Pancreas (tissue), 10 donors: ENCODE data around the gene BICRAL. TPM values are rescaled to one million over a fixed set of nuclear protein-coding genes. Genes with fewer than 3 reads are reported as not detected.

ENCODE experiments used
- ATAC-seq, 4 donors: fragments of 200-7000 bp; cut with Tn5 transposase; one replicate each; pipeline versions ENCODE4 v1.8.0 to v1.9.1; 2020; ENCODE audit warnings: mild to moderate bottlenecking in 4 of 4, moderate library complexity in 4 of 4
- DNase-seq, 6 donors: peaks; one replicate each; pipeline ENCODE4 v3.0.0-alpha.2; 2020
- FAIRE-seq: peaks from 2 replicates; lab custom pipeline; 2012; peaks lifted over from hg19 to GRCh38; lab: Jason Lieb, UNC
- H3K27ac ChIP-seq, 4 donors: fragments of 200-600 bp; sonication (generic); 1 replicate in 3 of 4; 2 replicates in 1 of 4; pipeline versions ENCODE4 v1.5.0 to v1.8.0; 2020
- H3K27me3 ChIP-seq, 4 donors: fragments of 200-600 bp; one replicate each; pipeline ENCODE4 v1.8.0; 2021
- H3K36me3 ChIP-seq, 3 donors: fragments of 200-600 bp; sonication (generic) in 1 of 3; one replicate each; pipeline versions ENCODE4 v1.5.0 to v1.8.0; 2020 to 2021
- H3K4me1 ChIP-seq, 3 donors: fragments of 200-600 bp; one replicate each; pipeline ENCODE4 v1.8.0; 2021
- H3K4me3 ChIP-seq, 4 donors: fragments of 200-600 bp; sonication (generic) in 2 of 4; one replicate each; pipeline versions ENCODE4 v1.5.0 to v1.8.0; 2020 to 2021
- H3K9me3 ChIP-seq, 4 donors: fragments of 200-600 bp; one replicate each; pipeline ENCODE4 v1.8.0; 2021
- WGBS, 2 donors: extraction: QIAGEN DNeasy Blood & Tissue Kit; methylation state at CpG; one replicate each; pipeline ENCODE4 v1.1.7; 2013; 5-methylcytosine and 5-hydroxymethylcytosine counted together
- intact Hi-C, 3 donors: fragments of 100-400 bp; cut with DNase I; formaldehyde crosslinking; loops; one replicate each; pipeline versions ENCODE4 v1.11.1 to v1.14.2; 2022
- polyA plus RNA-seq, 2 donors: library from polyadenylated mRNA; stranded (reverse); fragments of 200-250 nt; gene quantifications; one replicate each; pipeline ENCODE4 v1.2.3, GENCODE V29; 2013
- total RNA-seq, 6 donors: library from RNA; stranded (reverse); fragmentation: NEBNext Ultra II Directional in 4 of 6; extraction: Animal tissue kit (Norgen Biotek cat#: 25700) in 4 of 6; gene quantifications; one replicate each; pipeline versions ENCODE4 v1.2.1 to v1.2.4, GENCODE V29; 2021 to 2023
- TF ChIP-seq, protein P1 (sequence below), 4 donors: fragments of 200-600 bp; sonication (generic) in 3 of 4; IDR thresholded peaks; one replicate each; pipeline versions ENCODE4 v1.5.0 to v1.8.0; 2021; ENCODE audit warnings: antibody characterized with exemption in 4 of 4
- donor health status: healthy with polysubstance abuse.
- donor health status: DM: no; HTN: no; CAD: no; lungs with moderate emphysema.
- donor health status: DM: no; HTN: no; CAD: no.
- donor health status: control.
- donor health status: control.
- donor health status: Bipolar disorder and iron deficiency.
- donor health status: DM: yes; HTN: yes; CAD: no.
- donor health status: DM: no; HTN: no; CAD: no.
- donor health status: DM: no; HTN: no; CAD: no.
- donor health status: DM: yes; HTN: yes; CAD: no.

The BICRAL gene
- total and polyA plus RNA-seq, 8 donors = 2.9 to 10.5 (median 7.1) TPM

DNA sequence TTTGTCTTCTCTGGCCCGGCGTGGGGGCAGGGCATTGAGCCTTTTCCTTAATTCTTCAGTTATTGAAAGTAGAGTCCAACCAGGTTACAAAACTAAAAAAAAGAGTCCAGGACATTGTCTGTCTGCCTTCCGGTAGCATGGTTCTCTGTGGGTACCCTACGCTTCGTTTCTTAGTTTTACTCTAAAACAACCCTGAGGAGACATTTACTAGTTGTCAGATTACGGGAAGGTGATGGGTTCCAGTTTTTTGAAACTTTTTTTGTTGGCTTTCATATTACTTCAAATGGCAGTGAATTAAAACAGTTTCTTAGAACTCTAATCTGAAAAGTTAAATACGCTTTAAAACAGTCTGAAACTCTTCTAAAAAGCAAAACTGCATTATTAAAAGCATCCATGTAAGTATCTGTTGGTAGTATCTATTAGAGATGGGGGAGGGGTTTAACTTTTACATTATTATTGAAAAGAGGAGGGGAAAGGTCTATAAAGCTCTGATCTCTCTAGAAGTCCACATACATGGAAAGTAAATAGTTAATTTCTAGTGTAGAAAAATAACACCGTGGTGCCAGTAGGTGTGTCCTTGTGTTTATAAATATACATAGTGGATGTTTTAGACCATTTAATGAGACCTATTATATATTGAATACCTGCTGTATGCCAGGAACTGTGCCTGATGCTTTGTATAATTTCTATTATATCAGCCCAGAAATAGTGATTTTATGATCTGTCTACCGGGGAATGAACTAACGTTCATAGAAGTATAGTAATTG lies 2.2 kb downstream of the BICRAL start:
- intact Hi-C loops = no loop called here

DNA sequence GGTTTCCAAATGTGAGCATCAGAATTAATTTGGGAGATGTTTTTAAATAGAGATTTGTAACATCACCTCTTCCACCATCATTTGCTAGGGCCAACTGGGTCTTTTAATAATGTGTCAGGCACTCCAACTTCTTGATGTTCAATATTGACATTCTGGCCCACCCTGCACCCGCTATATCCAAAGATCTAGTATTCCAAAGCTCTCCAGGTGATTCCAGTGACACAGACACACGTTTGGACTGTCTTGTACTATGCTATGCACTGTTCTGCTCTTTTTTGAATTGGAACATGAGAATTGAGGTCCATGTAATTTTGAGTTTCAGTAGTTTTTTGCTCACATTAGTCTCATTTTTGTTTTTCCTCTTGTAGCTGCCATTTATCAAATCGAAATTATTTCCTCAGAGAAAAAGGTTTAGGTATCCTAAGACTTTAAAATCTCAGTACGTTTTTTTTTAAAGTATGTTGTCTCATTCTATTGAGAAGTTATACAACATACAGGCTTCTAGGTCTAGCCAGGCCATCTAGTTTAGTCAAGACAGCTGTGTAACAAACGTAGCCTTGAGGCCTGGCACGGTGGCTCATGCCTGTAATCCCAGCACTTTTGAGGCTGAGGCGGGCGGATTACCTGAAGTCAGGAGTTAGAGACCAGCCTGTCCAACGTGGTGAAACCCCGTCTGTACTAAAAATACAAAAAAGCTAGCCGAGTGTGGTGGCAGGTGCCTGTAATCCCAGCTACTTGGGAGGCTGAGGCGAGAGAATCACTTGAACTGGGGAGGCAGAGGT lies 3.1 kb downstream of the BICRAL start:
- H3K9me3 ChIP-seq = no peaks in the 10 kb centered on the region
- peak overlapping the region in 3 of 4 donors; percentile 100 for H3K27ac ChIP-seq
- no peaks in the 10 kb centered on the region for H3K36me3 ChIP-seq
- H3K27me3 ChIP-seq = no peaks in the 10 kb centered on the region
- peak in 4 of 6 donors; percentile 28 to 58 (median 38) for DNase-seq
- FAIRE-seq = no peak
- intact Hi-C loops = no loop called here
- H3K4me3 ChIP-seq = peak overlapping the region; percentile 55 to 97 (median 66)
- WGBS, 2 donors = 31 to 46% methylated on average over 12 of the region's 12 CpGs
- H3K4me1 ChIP-seq = peaks cover 17 to 42% (median 20%) of the 10 kb centered on the region in 3 donors
- TF ChIP-seq, protein P1, sequence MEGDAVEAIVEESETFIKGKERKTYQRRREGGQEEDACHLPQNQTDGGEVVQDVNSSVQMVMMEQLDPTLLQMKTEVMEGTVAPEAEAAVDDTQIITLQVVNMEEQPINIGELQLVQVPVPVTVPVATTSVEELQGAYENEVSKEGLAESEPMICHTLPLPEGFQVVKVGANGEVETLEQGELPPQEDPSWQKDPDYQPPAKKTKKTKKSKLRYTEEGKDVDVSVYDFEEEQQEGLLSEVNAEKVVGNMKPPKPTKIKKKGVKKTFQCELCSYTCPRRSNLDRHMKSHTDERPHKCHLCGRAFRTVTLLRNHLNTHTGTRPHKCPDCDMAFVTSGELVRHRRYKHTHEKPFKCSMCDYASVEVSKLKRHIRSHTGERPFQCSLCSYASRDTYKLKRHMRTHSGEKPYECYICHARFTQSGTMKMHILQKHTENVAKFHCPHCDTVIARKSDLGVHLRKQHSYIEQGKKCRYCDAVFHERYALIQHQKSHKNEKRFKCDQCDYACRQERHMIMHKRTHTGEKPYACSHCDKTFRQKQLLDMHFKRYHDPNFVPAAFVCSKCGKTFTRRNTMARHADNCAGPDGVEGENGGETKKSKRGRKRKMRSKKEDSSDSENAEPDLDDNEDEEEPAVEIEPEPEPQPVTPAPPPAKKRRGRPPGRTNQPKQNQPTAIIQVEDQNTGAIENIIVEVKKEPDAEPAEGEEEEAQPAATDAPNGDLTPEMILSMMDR (IDR thresholded peaks at IDR 0.05) = no peak
- ATAC-seq = no peak

More for the DNA sequence above, 2.2 kb downstream of the BICRAL start:
- DNase-seq (no peak), FAIRE-seq (no peak), ATAC-seq (peak; percentile 8 to 19 (median 10))
- Histone ChIP-seq H3K4me1 (peaks cover 8 to 34% (median 12%) of the 10 kb centered on the region in 3 donors), H3K27me3 (no peaks in the 10 kb centered on the region), H3K9me3 (no peaks in the 10 kb centered on the region), H3K27ac (peak overlapping the region; percentile 98 to 100 (median 100)), H3K4me3 (peak overlapping the region; percentile 55 to 97 (median 66)), H3K36me3 (no peaks in the 10 kb centered on the region)
- WGBS, 2 donors = 0% methylated on average over 10 of the region's 10 CpGs
- TF ChIP-seq, protein P1 (IDR thresholded peaks at IDR 0.05) = no peak

DNA sequence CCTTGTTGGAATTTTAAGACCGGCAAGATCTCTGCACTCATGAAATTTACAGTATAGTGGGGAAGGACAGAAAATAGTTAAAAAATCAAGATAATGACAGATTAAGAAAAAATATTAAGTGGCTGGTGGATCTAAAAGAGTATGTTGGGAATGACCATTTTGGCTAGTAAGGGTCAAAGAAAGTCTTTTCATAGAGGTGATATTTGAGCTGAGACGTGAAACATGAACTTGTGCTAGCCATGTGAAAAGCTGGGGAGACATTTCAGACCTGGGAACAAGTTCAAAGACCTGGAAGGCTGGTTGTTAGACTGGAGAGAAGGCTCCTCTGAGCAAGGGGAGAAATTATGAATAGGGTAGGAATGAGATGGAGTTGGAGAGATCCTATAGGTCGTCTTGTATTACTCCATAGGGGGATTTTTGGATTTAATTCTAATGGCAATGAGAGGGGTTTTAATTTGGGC lies 4.7 kb downstream of the BICRAL start:
- no peak for ATAC-seq
- Histone ChIP-seq H3K36me3 (no peaks in the 10 kb centered on the region), H3K27me3 (no peaks in the 10 kb centered on the region), H3K4me1 (peaks cover 21 to 46% (median 34%) of the 10 kb centered on the region in 3 donors), H3K4me3 (no peak overlapping the region), H3K9me3 (no peaks in the 10 kb centered on the region), H3K27ac (peak overlapping the region in 2 of 4 donors; percentile 15 to 100)
- TF ChIP-seq, protein P1 (IDR thresholded peaks at IDR 0.05) = no peak
- 55 to 71% methylated on average over 3 of the region's 3 CpGs for WGBS, 2 donors
- DNase-seq = no peak
- no peak for FAIRE-seq
- intact Hi-C loops = no loop called here

DNA sequence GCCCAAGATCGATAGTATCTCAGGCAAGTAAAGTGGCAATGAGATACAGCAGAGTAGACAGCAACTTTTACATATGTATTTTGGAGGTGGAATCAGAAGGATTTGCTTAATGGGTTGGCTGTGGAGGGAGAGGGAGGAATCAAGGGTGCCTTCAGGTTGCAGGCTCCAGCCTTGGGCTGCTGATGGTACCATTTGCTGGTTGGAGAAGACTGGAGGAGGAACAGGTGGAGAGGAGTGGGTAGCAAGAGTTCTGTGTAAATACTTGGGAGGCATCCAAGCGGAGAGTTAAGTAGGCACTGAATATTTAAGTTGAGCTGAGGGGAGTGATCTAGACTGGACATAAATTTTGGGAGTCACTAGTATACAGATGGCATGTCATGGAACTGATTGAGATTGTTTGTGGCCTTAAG lies 5.2 kb downstream of the BICRAL start:
- Histone ChIP-seq H3K4me1 (peaks cover 21 to 46% (median 34%) of the 10 kb centered on the region in 3 donors), H3K27ac (peak overlapping the region in 2 of 4 donors; percentile 15 to 100), H3K9me3 (no peaks in the 10 kb centered on the region), H3K36me3 (no peaks in the 10 kb centered on the region), H3K4me3 (no peak overlapping the region), H3K27me3 (no peaks in the 10 kb centered on the region)
- WGBS, 2 donors = 60 to 71% methylated on average over 2 of the region's 2 CpGs
- FAIRE-seq (no peak), DNase-seq (no peak), ATAC-seq (no peak)
- intact Hi-C loops = no loop called here
- TF ChIP-seq, protein P1 (IDR thresholded peaks at IDR 0.05) = no peak
